ENCODE data around the gene ZCCHC7.

DNA sequence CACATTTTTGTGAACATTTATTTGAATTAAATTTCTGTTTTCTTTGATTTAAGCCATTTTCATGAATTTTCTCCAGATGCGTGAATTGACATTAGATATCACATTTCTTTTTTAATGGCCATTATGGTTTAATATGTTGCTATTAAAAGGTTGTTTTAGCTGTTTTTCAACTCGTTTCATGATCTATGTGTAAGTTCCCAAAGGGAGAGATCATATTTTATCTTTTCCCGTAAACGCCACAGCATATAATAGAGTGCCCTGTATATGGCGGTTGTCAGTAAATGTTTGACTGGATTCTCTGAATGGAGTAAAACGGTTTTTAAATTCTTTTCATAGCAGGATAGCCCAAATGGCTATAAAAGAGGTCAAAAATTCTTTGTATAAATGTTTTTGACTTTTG lies 35.8 kb downstream of the ZCCHC7 start:
- TF ChIP-seq, protein P1, sequence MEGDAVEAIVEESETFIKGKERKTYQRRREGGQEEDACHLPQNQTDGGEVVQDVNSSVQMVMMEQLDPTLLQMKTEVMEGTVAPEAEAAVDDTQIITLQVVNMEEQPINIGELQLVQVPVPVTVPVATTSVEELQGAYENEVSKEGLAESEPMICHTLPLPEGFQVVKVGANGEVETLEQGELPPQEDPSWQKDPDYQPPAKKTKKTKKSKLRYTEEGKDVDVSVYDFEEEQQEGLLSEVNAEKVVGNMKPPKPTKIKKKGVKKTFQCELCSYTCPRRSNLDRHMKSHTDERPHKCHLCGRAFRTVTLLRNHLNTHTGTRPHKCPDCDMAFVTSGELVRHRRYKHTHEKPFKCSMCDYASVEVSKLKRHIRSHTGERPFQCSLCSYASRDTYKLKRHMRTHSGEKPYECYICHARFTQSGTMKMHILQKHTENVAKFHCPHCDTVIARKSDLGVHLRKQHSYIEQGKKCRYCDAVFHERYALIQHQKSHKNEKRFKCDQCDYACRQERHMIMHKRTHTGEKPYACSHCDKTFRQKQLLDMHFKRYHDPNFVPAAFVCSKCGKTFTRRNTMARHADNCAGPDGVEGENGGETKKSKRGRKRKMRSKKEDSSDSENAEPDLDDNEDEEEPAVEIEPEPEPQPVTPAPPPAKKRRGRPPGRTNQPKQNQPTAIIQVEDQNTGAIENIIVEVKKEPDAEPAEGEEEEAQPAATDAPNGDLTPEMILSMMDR (IDR thresholded peaks at IDR 0.05): no peak
- TF ChIP-seq POLR2A (IDR thresholded peaks at IDR 0.05): no peak

All from thyroid gland (tissue), 4 donors.